Subcutaneous abdominal adipose tissue (tissue), 5 donors: Measurements from ENCODE around the gene HOXA3.

ENCODE experiments used
- H3K27ac ChIP-seq: one replicate; pipeline ENCODE4 v1.7.0; 2013; ENCODE audit warnings: low read depth, mild to moderate bottlenecking, inconsistent platforms, low read length, moderate library complexity
- H3K27me3 ChIP-seq, 5 donors: one replicate each; pipeline ENCODE4 v1.7.0; 2013; ENCODE audit warnings: low read length in 5 of 5, inconsistent platforms in 1 of 5; ENCODE audit not compliant: control insufficient read depth in 5 of 5, insufficient read depth in 4 of 5
- H3K36me3 ChIP-seq, 5 donors: one replicate each; pipeline ENCODE4 v1.7.0; 2013; ENCODE audit warnings: low read length in 5 of 5; ENCODE audit not compliant: control insufficient read depth in 5 of 5, insufficient read depth in 5 of 5
- H3K4me1 ChIP-seq, 5 donors: one replicate each; pipeline ENCODE4 v1.7.0; 2013; ENCODE audit warnings: low read length in 5 of 5, mild to moderate bottlenecking in 3 of 5, moderate library complexity in 1 of 5; ENCODE audit not compliant: control insufficient read depth in 5 of 5, insufficient read depth in 5 of 5
- H3K4me3 ChIP-seq, 5 donors: one replicate each; pipeline ENCODE4 v1.7.0; 2013; ENCODE audit warnings: low read length in 5 of 5, low read depth in 1 of 5
- H3K9ac ChIP-seq, 5 donors: one replicate each; pipeline ENCODE4 v1.7.0; 2013; ENCODE audit warnings: low read length in 5 of 5, mild to moderate bottlenecking in 4 of 5, moderate library complexity in 3 of 5
- H3K9me3 ChIP-seq, 5 donors: one replicate each; pipeline ENCODE4 v1.7.0; 2013; ENCODE audit warnings: low read length in 5 of 5; ENCODE audit not compliant: control insufficient read depth in 5 of 5
- donor health status: healthy.
- donor health status: healthy.
- donor health status: healthy.
- donor health status: healthy.
- donor health status: healthy.

HOXA3 gene

DNA sequence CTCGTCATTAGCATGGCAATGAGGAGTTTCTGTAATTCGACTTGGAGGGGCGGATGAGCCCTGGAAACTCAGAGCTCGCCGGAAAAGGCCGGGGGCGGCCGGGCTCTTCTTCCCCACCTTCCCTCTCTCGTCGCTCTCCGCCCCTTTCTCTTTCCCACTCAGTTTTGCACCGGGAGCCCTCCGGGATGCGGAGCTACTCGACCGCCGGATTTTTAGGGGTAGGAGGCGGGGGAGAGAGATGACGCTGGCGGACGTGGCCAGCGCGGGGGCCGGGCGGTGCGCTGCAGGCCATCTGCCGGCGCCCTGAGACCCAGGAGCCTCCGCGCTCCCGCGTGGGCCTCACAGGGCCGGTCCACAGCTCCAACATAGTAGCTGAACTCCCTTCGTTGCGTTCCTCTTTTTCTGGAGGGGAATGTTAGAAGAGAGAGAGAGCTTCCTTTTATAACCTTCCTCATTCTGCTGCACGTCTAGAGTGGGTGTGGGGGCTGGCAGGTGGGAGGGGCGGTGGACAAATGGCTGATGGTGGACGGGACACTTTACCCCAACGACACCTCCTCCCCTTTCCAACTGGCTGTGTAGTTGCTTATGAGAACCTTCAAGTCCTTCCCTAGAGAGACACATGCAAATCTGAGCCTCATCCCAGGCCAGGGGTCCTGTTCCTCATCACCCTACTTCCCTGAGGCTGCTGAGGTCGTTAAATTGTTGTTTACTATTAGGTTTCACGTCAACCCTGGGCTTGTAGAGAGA, 55.4 kb downstream of the HOXA3 start:
- Histone ChIP-seq H3K9me3 (no peaks in the 10 kb centered on the region), H3K4me3 (peak overlapping the region; percentile 78 to 94 (median 92)), H3K27me3 (peaks cover 0 to 3% (median 0%) of the 10 kb centered on the region in 5 donors), H3K27ac (peak overlapping the region; percentile 92), H3K4me1 (peaks cover 15 to 58% (median 55%) of the 10 kb centered on the region in 5 donors), H3K9ac (peak overlapping the region; percentile 63 to 90 (median 76)), H3K36me3 (peaks cover 0 to 6% (median 3%) of the 10 kb centered on the region in 5 donors)

DNA sequence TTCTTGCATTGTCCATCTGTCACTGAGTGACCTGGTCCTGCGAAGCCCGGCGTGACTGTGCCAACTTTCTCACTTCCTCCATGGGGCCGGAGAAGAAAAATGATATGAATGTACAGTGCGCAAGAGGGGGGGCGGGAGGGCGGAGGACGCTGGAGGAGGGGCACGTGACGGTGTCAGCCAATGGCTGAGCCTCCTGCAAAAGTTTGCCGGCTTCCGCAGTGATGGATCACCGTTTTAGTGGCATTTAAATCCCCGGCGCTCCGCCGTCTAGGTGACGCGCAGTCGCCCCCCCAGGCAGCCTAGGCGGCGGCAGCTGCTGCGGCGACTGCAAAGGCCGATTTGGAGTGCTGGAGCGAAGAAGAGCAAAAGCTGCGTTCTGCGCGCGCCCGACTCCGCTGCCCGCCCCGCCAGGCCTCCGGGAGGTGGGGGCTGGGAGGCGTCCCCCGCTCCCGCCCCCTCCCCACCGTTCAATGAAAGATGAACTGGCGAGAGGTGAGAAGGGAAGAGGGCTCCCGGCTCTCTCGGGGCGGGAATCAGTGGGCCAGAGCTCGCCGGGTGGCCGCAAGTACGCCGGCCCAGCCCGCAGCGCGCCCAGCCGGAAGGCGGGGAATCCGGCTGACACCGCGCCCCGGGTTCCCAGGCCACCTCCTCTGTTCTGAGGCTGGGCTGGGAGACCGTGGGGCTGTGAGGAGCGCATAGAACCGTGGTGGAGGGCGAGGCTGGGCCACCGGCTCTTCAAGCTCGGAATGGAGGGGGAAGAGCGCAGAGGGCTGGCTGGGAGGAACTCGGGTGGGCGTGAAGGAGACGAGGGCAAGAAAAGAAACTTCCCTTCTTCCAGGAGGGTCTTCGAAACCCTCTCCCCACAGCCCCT, 56.3 kb downstream of the HOXA3 start, which contains the start of gene HOXA1:
Gene HOXA1, minus strand, starts transcription at position 104 of the 871 bp plus-strand sequence. Its CDS starts 88 bp downstream, at position 16.
- H3K36me3 ChIP-seq, result peaks cover 0 to 5% (median 3%) of the 10 kb centered on the region in 5 donors

DNA sequence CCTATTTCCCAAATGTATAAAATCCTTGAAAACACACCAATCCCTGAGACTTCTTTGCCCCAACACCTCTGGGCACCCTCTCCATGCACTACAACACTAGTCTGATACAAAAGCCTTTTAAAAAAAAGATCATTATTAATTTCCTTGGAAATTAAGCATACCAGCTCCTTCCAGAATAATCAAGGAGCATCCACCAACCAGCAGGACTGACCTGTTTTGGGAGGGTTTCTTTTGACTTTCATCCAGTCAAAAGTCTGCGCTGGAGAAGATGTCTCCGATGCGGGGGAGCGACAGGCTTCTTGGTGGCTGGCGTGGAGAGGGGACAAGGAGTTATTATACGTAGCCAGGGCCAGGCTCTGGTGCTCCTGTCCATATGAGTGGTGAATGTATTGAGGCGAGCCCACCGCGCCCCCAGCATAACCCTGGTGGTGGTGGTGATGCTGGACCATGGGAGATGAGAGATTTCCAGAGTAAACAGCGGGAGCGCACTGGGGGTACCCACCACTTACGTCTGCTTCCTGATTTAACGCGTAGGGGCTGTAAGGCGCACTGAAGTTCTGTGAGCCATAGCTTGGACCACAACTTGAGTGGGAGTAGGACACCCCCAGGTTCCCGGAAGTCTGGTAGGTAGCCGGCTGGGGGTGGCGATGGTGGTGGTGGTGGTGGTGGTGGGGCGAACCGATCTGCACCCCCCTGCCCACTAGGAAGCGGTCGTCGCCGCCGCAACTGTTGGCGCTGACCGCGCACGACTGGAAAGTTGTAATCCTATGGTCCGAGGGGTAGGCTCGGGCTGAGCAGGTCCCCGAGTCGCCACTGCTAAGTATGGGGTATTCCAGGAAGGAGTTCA, 57.1 kb downstream of the HOXA3 start:
- Histone ChIP-seq H3K27me3 (peaks cover 0 to 3% (median 0%) of the 10 kb centered on the region in 5 donors), H3K4me3 (peak overlapping the region; percentile 74 to 94 (median 79)), H3K9me3 (no peaks in the 10 kb centered on the region), H3K9ac (peak overlapping the region in 1 of 5 donors; percentile 38), H3K36me3 (peaks cover 0 to 2% (median 0%) of the 10 kb centered on the region in 5 donors), H3K27ac (no peak overlapping the region), H3K4me1 (peaks cover 11 to 42% (median 38%) of the 10 kb centered on the region in 5 donors)

More for the DNA sequence above, 56.3 kb downstream of the HOXA3 start, which contains the start of gene HOXA1:
- Histone ChIP-seq H3K27ac (peak within 1 kb of the TSS; percentile 92), H3K9me3 (no peaks in the 10 kb centered on the region), H3K9ac (peak within 1 kb of the TSS in 4 of 5 donors; percentile 63 to 90 (median 81)), H3K4me1 (peaks cover 15 to 50% (median 47%) of the 10 kb centered on the region in 5 donors), H3K27me3 (peaks cover 0 to 3% (median 0%) of the 10 kb centered on the region in 5 donors), H3K4me3 (peak within 1 kb of the TSS; percentile 78 to 94 (median 92))

DNA sequence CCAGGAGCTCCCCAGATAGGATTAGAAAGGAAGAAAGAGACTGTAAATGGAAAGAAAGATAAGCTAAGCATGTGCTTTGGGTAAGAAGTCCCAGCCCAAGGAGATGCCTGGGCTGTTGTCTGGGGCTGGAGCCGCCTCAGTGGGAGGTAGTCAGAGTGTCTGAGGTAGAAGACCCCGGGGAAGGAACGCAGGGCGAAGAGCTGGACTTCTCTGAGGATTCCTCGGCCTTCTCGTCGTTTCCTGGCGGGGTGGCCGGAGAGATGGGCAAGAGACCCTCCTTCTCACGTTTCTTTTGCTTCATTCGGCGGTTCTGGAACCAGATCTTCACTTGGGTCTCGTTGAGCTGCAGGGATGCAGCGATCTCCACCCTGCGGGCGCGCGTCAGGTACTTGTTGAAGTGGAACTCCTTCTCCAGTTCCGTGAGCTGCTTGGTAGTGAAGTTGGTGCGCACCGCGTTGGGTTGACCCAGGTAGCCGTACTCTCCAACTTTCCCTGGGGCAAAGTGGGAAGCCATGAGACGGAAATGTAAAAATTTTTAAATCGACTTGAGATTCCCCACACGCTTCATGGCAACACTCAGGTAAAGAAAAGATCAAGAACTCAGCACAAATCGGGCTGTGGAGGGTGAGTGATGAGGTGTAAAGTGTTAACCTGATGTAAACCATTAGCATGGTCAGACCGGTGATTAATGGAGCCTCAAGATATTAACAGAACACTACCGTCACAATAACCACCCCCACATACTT, 57.9 kb downstream of the HOXA3 start:
- no peak overlapping the region for H3K4me3 ChIP-seq
- H3K9ac ChIP-seq, result no peak overlapping the region
- H3K27me3 ChIP-seq, result peaks cover 0 to 3% (median 0%) of the 10 kb centered on the region in 5 donors
- no peaks in the 10 kb centered on the region for H3K9me3 ChIP-seq
- peaks cover 11 to 39% (median 37%) of the 10 kb centered on the region in 5 donors for H3K4me1 ChIP-seq
- H3K36me3 ChIP-seq, result no peaks in the 10 kb centered on the region
- no peak overlapping the region for H3K27ac ChIP-seq

DNA sequence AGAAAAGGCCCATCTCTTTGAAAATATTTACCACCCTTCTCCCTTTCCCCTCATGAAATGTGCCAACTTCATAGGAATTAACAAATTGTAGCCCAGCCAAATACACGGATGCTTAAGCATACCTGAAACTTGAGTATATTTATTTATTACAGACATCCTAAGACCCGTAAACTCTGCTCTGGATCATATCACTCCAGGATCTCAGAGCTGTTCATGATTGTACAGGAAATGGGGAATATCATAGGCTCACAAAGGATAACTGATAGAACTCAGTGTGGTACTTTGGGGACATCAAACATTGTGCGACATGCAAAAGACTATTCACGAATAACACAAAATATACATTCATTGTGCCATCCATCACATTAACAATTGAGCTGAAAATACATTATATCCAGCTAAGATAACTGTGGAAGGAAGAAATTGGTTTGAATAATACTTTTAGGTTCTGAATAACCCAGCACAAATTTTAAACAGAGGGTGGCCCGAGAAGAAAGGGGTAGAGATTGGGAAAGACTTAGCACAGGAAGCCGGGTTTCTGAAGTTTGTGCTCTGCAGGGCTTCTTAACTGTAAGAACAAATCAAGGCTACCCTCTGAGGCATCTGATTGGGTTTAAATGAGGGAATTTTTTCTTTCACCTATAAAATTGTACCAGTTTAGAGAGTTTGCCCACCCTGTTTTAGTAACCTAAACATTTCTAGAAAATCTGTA, 59.0 kb downstream of the HOXA3 start:
- peaks cover 0 to 11% (median 4%) of the 10 kb centered on the region in 5 donors for H3K27me3 ChIP-seq
- no peaks in the 10 kb centered on the region for H3K9me3 ChIP-seq
- H3K4me1 ChIP-seq, result peaks cover 11 to 30% (median 27%) of the 10 kb centered on the region in 5 donors
- no peaks in the 10 kb centered on the region for H3K36me3 ChIP-seq
- H3K4me3 ChIP-seq, result no peak overlapping the region
- no peak overlapping the region for H3K9ac ChIP-seq
- no peak overlapping the region for H3K27ac ChIP-seq

GRCh38 chr7:27092819-27093110, 59.6 kb downstream of the HOXA3 start:
- Histone ChIP-seq H3K4me1 (peaks cover 7 to 30% (median 25%) of the 10 kb centered on the region in 5 donors), H3K9ac (no peak overlapping the region), H3K9me3 (no peaks in the 10 kb centered on the region), H3K27ac (no peak overlapping the region), H3K27me3 (peaks cover 0 to 17% (median 10%) of the 10 kb centered on the region in 5 donors), H3K36me3 (no peaks in the 10 kb centered on the region), H3K4me3 (no peak overlapping the region)

DNA sequence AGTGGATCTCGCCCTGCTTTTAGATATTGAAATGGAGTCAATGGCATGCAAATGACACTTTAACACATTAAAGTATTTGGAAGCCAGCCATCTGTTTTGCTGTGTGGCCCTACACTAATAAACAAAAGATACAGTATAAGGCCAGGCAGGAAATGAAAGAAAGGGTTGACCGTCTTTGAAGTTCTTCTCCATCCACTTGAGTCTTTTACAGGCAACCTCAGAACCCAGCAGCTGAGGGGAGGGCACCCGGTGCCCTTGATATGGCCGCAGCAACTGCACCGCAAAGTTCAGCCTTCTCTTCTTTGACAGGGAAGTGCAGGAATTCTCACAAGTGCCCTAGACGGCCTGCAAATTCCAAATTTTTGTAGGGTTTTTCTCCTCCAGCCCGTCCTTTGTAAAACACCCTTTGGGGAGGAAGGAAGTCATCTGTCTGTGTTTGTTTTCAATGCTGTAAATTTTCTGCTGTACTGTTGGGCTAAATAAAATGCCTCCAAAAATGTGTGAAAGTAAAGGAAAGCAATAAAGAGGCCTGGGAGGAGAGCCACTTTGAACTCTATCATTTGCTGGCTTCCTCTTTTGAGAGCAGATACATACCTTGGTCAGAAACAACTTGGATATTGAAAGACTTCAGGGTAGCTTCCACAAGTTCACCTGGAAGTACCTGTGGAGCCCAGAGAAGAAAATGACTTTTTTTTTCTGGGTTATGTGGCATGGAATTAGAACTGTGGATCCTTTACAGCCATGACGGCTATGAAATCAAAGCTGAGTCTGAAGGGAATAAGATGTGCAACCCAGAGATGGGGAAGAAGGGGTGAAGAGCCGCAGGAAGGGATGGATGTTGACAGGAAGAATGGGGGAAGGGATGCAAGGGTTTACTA, 60.2 kb downstream of the HOXA3 start:
- H3K4me1 ChIP-seq, result peaks cover 2 to 24% (median 21%) of the 10 kb centered on the region in 5 donors
- no peak overlapping the region for H3K27ac ChIP-seq
- H3K9me3 ChIP-seq, result no peaks in the 10 kb centered on the region
- H3K9ac ChIP-seq, result no peak overlapping the region
- H3K4me3 ChIP-seq, result no peak overlapping the region
- no peaks in the 10 kb centered on the region for H3K36me3 ChIP-seq
- H3K27me3 ChIP-seq, result peaks cover 0 to 22% (median 14%) of the 10 kb centered on the region in 5 donors

GRCh38 chr7:27091105-27091504, 61.3 kb downstream of the HOXA3 start:
- no peak overlapping the region for H3K9ac ChIP-seq
- H3K27ac ChIP-seq, result no peak overlapping the region
- H3K27me3 ChIP-seq, result peaks cover 0 to 22% (median 14%) of the 10 kb centered on the region in 5 donors
- no peak overlapping the region for H3K4me3 ChIP-seq
- H3K4me1 ChIP-seq, result peaks cover 0 to 17% (median 14%) of the 10 kb centered on the region in 5 donors
- no peaks in the 10 kb centered on the region for H3K9me3 ChIP-seq
- no peaks in the 10 kb centered on the region for H3K36me3 ChIP-seq
